Astrocyte of the spinal cord (primary cell): ENCODE data around the gene MMP25.
A peak's percentile ranks its signal among the peaks of the same experiment; 100 is the strongest.

Source experiments
- DNase-seq: peaks from one replicate; pipeline ENCODE4 v3.0.0; 2011; ENCODE audit warnings: low read depth, low spot score
- H3K4me3 ChIP-seq: 2 replicates; pipeline ENCODE4 v1.5.1; 2011; ENCODE audit warnings: low read depth, mild to moderate bottlenecking, low read length, moderate library complexity
- CTCF ChIP-seq: IDR thresholded peaks from 2 replicates; pipeline ENCODE4 v1.5.1; 2012; ENCODE audit warnings: low read depth, mild to moderate bottlenecking, low read length, inconsistent platforms
- in situ Hi-C: cut with HindIII; loops from 2 replicates; pipeline ENCODE4 v1.10.0; 2017; ENCODE audit warnings: low sequenced_read_pairs

The MMP25 gene

DNA sequence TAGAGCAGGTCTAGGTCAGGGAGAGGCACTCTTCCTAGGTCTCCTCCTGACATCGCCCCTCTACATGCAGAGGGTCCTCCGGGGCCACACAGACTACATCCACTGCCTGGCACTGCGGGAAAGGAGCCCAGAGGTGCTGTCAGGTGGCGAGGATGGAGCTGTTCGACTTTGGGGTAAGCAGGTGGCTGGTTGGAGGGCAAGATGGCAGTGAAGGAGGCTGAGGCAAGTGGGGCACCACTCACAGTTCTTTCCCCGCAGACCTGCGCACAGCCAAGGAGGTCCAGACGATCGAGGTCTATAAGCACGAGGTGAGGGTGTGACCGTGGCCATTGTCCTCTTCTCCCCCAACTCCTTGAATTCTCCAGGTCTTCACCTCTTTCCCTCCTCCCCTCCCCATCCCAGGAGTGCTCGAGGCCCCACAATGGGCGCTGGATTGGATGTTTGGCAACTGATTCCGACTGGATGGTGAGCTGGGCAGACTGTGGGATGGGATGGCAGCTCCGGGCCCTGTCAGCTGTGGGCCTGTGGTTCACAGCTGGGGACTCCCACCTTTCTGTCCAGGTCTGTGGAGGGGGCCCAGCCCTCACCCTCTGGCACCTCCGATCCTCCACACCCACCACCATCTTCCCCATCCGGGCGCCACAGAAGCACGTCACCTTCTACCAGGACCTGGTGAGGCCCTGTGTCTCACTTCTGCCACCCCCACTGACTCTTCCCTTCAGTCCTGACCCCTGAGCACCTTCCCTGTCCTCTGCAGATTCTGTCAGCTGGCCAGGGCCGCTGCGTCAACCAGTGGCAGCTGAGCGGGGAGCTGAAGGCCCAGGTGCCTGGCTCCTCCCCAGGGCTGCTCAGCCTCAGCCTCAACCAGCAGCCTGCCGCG, 19.5 kb upstream of the MMP25 start:
- H3K4me3 ChIP-seq = no peak overlapping the region

GRCh38 chr16:3027489-3027795, 18.9 kb upstream of the MMP25 start:
- no peak for DNase-seq
- H3K4me3 ChIP-seq = no peak overlapping the region
- no peak for TF ChIP-seq CTCF
- in situ Hi-C loops = no loop called here

More for the DNA sequence above, 19.5 kb upstream of the MMP25 start:
- no peak for DNase-seq
- TF ChIP-seq CTCF = no peak
- in situ Hi-C loops = no loop called here

DNA sequence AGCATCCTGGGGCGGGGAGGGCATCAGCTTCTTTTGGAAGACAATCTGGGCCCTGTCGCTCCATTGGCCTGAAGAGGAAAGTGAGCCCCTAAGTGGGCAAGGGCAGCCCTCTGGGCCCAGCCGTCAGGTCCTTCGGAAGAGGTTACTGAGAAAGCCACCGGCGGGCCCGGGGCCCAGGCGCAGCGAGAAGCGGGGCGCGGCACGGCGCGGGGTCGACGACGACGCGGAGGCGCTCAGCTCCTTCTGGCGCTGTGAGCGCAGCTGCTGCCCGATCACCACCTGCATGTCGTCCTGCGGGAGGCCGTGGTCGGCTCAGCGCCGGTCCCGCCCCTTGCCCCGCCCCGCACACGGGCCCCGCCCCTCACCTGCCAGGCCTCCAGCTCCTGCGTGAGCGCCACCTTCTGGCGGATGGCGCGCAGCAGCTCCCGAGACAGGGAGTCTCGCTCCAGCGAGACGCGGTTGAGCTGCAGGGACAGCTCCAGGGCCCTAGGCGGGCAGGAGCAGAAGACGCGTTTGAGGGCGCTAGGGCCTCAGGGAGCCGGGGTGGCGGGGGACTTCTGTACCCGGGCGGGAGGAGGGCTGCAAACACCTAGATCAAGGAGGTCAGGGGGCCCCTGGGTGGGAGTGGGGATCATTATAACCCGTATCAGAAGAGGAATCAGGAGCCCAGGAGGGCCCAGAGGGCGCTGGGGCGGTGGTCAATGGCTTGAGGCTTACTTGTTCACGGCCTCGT, 18.2 kb upstream of the MMP25 start:
- in situ Hi-C loops = no loop called here
- TF ChIP-seq CTCF = peak; percentile 85
- peak; percentile 74 for DNase-seq
- no peak overlapping the region for H3K4me3 ChIP-seq

DNA sequence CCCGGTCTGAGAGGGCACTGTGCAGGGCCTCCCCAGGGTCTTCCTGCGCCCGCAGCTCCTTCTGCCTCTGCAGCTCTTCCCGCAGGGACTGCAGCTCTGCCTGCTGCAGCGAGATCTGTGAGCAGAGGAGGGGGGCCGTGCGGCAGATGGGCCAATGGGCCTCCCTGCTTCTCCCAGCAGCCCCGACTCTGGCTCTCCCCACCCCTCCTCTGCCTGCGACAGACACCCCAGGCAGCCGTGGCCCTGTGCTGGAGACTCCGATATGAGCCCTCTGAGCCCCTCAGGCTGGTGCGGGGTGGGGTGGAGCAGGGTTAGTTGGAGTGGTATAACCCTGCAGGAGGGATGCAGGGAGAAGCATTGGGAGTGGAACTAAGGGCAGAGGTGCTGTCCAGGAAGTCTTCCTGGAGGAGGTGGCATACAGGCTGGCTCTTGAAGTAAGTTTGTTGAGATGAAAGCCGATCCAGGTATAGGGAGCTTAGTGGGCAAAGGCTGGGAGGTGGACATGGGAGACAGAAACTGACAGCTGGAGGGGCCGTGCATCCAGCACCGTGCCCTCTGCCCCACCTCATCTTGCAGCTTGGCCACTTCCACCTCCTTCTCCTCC, 17.5 kb upstream of the MMP25 start:
- no peak for TF ChIP-seq CTCF

GRCh38 chr16:3029491-3030221, 16.7 kb upstream of the MMP25 start:
- in situ Hi-C loops = no loop called here
- no peak for DNase-seq
- TF ChIP-seq CTCF = no peak
- no peak overlapping the region for H3K4me3 ChIP-seq

More for the DNA sequence above, 17.5 kb upstream of the MMP25 start:
- no peak for DNase-seq
- no peak overlapping the region for H3K4me3 ChIP-seq
- in situ Hi-C loops = no loop called here
